Adrenal gland (tissue), 12 donors: ENCODE results near the gene RAB33B. TPM values are rescaled to one million over a fixed set of nuclear protein-coding genes. Genes with fewer than 3 reads are reported as not detected.

ENCODE experiments used
- DNase-seq, 7 donors: peaks; one replicate each; pipeline ENCODE4 v3.0.0-alpha.2; 2019 to 2020
- H3K27ac ChIP-seq, 5 donors: fragments of 200-600 bp; sonication (generic) in 4 of 5; 1 replicate in 3 of 5; 2 replicates in 2 of 5; pipeline versions ENCODE4 v1.5.1 to v1.8.0; 2016 to 2020; ENCODE audit warnings: mild to moderate bottlenecking in 1 of 5
- H3K27me3 ChIP-seq: fragments of 200-600 bp; 2 replicates; pipeline ENCODE4 v1.8.0; 2021
- H3K36me3 ChIP-seq, 2 donors: fragments of 200-600 bp; replicated peaks in 1 of 2; 1 replicate in 1 of 2; 2 replicates in 1 of 2; pipeline versions ENCODE4 v1.5.1 to v1.8.0; 2018 to 2022
- H3K4me1 ChIP-seq, 2 donors: fragments of 200-600 bp; replicated peaks in 1 of 2; 1 replicate in 1 of 2; 2 replicates in 1 of 2; pipeline versions ENCODE4 v1.5.1 to v1.8.0; 2018 to 2021
- H3K4me3 ChIP-seq, 4 donors: fragments of 200-600 bp; sonication (generic) in 3 of 4; one replicate each; pipeline ENCODE4 v1.5.1; 2016 to 2018
- H3K9me3 ChIP-seq, 3 donors: fragments of 200-600 bp; sonication (generic) in 1 of 3; replicated peaks in 1 of 3; 1 replicate in 2 of 3; 2 replicates in 1 of 3; pipeline versions ENCODE4 v1.5.1 to v1.8.0; 2016 to 2021
- CTCF ChIP-seq, 6 experiments: fragments of 450-650 bp in 4 of 6; fragments of 200-600 bp in 2 of 6; sonication (generic) in 1 of 6; IDR thresholded peaks; 1 replicate in 5 of 6; 2 replicates in 1 of 6; pipeline versions ENCODE4 v1.5.1 to v1.8.0; 2016 to 2021; ENCODE audit warnings: antibody characterized with exemption in 6 of 6, mild to moderate bottlenecking in 2 of 6, moderate library complexity in 1 of 6
- POLR2A ChIP-seq, 2 donors: fragments of 450-650 bp; IDR thresholded peaks; one replicate each; pipeline ENCODE4 v1.6.1; 2017; ENCODE audit warnings: antibody characterized with exemption in 2 of 2, mild to moderate bottlenecking in 2 of 2, moderate library complexity in 1 of 2
- WGBS, 4 donors: extraction: QIAGEN DNeasy Blood & Tissue Kit in 2 of 4; methylation state at CpG; one replicate each; pipeline versions ENCODE4 v1.1.5 to v1.1.7; 2013 to 2017; 5-methylcytosine and 5-hydroxymethylcytosine counted together
- intact Hi-C, 2 donors: fragments of 100-400 bp; cut with DNase I; formaldehyde crosslinking; loops; one replicate each; pipeline versions ENCODE4 v1.14.1 to v1.15.0; 2022 to 2023
- polyA plus RNA-seq, 3 donors: library from polyadenylated mRNA; stranded (reverse); fragments of 200-250 nt in 2 of 3; fragments of 350-450 nt in 1 of 3; fragmentation: Illumina TruSeq in 1 of 3; extraction: RNeasy Lipid Tissue Mini Kit (QIAGEN cat#74804) in 1 of 3; gene quantifications; one replicate each; pipeline ENCODE4 v1.2.3, GENCODE V29; 2013 to 2014
- total RNA-seq, 9 donors: library from RNA; depleted of rRNA in 4 of 9; stranded (reverse); fragments of >200 nt in 4 of 9; fragments of 120-200 nt in 1 of 9; fragmentation: NEBNext Ultra II Directional in 1 of 9; extraction: Animal tissue kit (Norgen Biotek cat#: 25700) in 1 of 9; gene quantifications; one replicate each; pipeline versions ENCODE4 v1.1.0 to v1.2.4, GENCODE V29; 2013 to 2023
- donor health status: healthy with polysubstance abuse.
- donor health status: Bipolar disorder and iron deficiency.
- donor health status: DM: yes; HTN: yes; CAD: no.
- donor health status: DM: no; HTN: no; CAD: no.
- donor health status: DM: no; HTN: no; CAD: no.
- donor health status: DM: yes; HTN: yes; CAD: no.

Gene RAB33B
- total and polyA plus RNA-seq, 12 donors = 2.0 to 9.4 (median 6.3) TPM

GRCh38 chr4:139450586-139450985, 3.3 kb upstream of the RAB33B start:
- no peak overlapping the region for H3K27ac ChIP-seq
- H3K4me1 ChIP-seq = peaks cover 20 to 23% of the 10 kb centered on the region in 2 donors
- TF ChIP-seq CTCF (IDR thresholded peaks at IDR 0.05) (no peak), POLR2A (IDR thresholded peaks at IDR 0.05) (no peak)
- intact Hi-C loops = no loop called here
- 67 to 77% (median 75%) methylated on average over 2 of the region's 2 CpGs for WGBS, 4 donors
- H3K27me3 ChIP-seq = no peaks in the 10 kb centered on the region
- H3K4me3 ChIP-seq = no peak overlapping the region
- no peaks in the 10 kb centered on the region for H3K9me3 ChIP-seq
- H3K36me3 ChIP-seq = no peaks in the 10 kb centered on the region
- no peak for DNase-seq

- DNase-seq = no peak
- TF ChIP-seq CTCF (IDR thresholded peaks at IDR 0.05) = no peak
- no peak for TF ChIP-seq POLR2A (IDR thresholded peaks at IDR 0.05)
- H3K9me3 ChIP-seq = no peaks in the 10 kb centered on the region
- WGBS, 4 donors = 73 to 98% (median 90%) methylated on average over 1 of the region's 1 CpG
- peaks cover 25 to 37% of the 10 kb centered on the region in 2 donors for H3K4me1 ChIP-seq
- no peak overlapping the region for H3K4me3 ChIP-seq
- no peaks in the 10 kb centered on the region for H3K36me3 ChIP-seq
- H3K27ac ChIP-seq = no peak overlapping the region
- intact Hi-C loops = no loop called here
- H3K27me3 ChIP-seq = no peaks in the 10 kb centered on the region
These were observed 1.9 kb upstream of the RAB33B start for GRCh38 chr4:139451997-139452396.

- Histone ChIP-seq H3K4me3 (peak overlapping the region; percentile 49 to 82 (median 63)), H3K36me3 (no peaks in the 10 kb centered on the region), H3K27ac (peak overlapping the region; percentile 78 to 98 (median 98)), H3K27me3 (no peaks in the 10 kb centered on the region), H3K9me3 (no peaks in the 10 kb centered on the region), H3K4me1 (peaks cover 25 to 44% of the 10 kb centered on the region in 2 donors)
- WGBS, 4 donors = 1% methylated on average over 6 to 15 of the region's 15 CpGs
- intact Hi-C loops = no loop called here
- peak; percentile 22 to 57 (median 34) for TF ChIP-seq CTCF (IDR thresholded peaks at IDR 0.05)
- no peak for TF ChIP-seq POLR2A (IDR thresholded peaks at IDR 0.05)
- DNase-seq = no peak
These were observed 915 bp upstream of the RAB33B start for GRCh38 chr4:139453041-139453370.

GRCh38 chr4:139453371-139454110, 380 bp upstream of the RAB33B start:
- H3K27ac ChIP-seq = peak overlapping the region; percentile 78 to 98 (median 98)
- H3K36me3 ChIP-seq = no peaks in the 10 kb centered on the region
- WGBS, 4 donors = 0 to 1% (median 0%) methylated on average over 16 to 76 of the region's 76 CpGs
- peak; percentile 97 to 99 (median 99) for DNase-seq
- intact Hi-C loops = no loop called here
- no peaks in the 10 kb centered on the region for H3K9me3 ChIP-seq
- no peaks in the 10 kb centered on the region for H3K27me3 ChIP-seq
- H3K4me1 ChIP-seq = peaks cover 25 to 47% of the 10 kb centered on the region in 2 donors
- peak overlapping the region; percentile 49 to 82 (median 63) for H3K4me3 ChIP-seq
- TF ChIP-seq CTCF (IDR thresholded peaks at IDR 0.05) (peak in 1 of 6 experiments; percentile 18), POLR2A (IDR thresholded peaks at IDR 0.05) (peak; percentile 74 to 92)
